A673 (cell line): ENCODE measurements around the gene TNPO3. TPM values are rescaled to one million over a fixed set of nuclear protein-coding genes. Genes with fewer than 3 reads are reported as not detected.
"Not testable (repeated sequence)": the region's sequence is repeated elsewhere in the genome, so short reads cannot be mapped to it uniquely, and the experiment has no call there.

Source experiments
- BruUV-seq: library from RNA; stranded (reverse); fragments of 400-500 nt; replicated peaks from 2 replicates; lab custom pipeline; 2021; lab: Mats Ljungman, UMichigan
- CTCF ChIA-PET: fragments of 300-600 bp; sonication (Branson Sonifier 250); formaldehyde crosslinking; loops from one replicate; lab custom pipeline; 2022; ENCODE audit warnings: antibody characterized with exemption; lab: Charles Lee
- POLR2A ChIA-PET: fragments of 300-600 bp; sonication (Branson Sonifier 250); formaldehyde crosslinking; loops from one replicate; lab custom pipeline; 2022; ENCODE audit warnings: antibody characterized with exemption; ENCODE audit not compliant: low non-redundant PET; lab: Charles Lee
- DNase-seq: peaks from one replicate; pipeline ENCODE4 v3.0.0-alpha.2; 2015; ENCODE audit warnings: low spot score
- H3K27ac ChIP-seq: fragments of 200-600 bp; sonication (generic); 2 replicates; pipeline ENCODE4 v1.5.1; 2016; ENCODE audit warnings: mixed run types, low read depth, mild to moderate bottlenecking, mixed read lengths, antibody characterized with exemption, low read length; ENCODE audit not compliant: poor library complexity, severe bottlenecking
- H3K27me3 ChIP-seq: fragments of 200-600 bp; sonication (generic); replicated peaks from 2 replicates; pipeline ENCODE4 v1.6.1; 2017; ENCODE audit warnings: mixed run types, low read depth, mild to moderate bottlenecking, mixed read lengths, antibody characterized with exemption, low read length; ENCODE audit not compliant: insufficient read depth, poor library complexity
- H3K36me3 ChIP-seq: fragments of 200-600 bp; sonication (generic); 2 replicates; pipeline ENCODE4 v1.6.1; 2016; ENCODE audit warnings: mixed run types, mild to moderate bottlenecking, mixed read lengths, antibody characterized with exemption, low read length; ENCODE audit not compliant: insufficient read depth, poor library complexity, severe bottlenecking
- H3K4me1 ChIP-seq: fragments of 200-600 bp; sonication (generic); 2 replicates; pipeline ENCODE4 v1.6.1; 2017; ENCODE audit warnings: mixed run types, mild to moderate bottlenecking, mixed read lengths, antibody characterized with exemption, low read length; ENCODE audit not compliant: insufficient read depth, poor library complexity, severe bottlenecking
- H3K4me3 ChIP-seq: fragments of 200-600 bp; sonication (generic); 2 replicates; pipeline ENCODE4 v1.5.1; 2016; ENCODE audit warnings: low read depth, mixed run types, mild to moderate bottlenecking, mixed read lengths, low read length; ENCODE audit not compliant: poor library complexity, severe bottlenecking
- H3K9me3 ChIP-seq: fragments of 200-600 bp; sonication (generic); 2 replicates; pipeline ENCODE4 v1.6.1; 2016; ENCODE audit warnings: mixed run types, low read depth, mild to moderate bottlenecking, mixed read lengths, antibody characterized with exemption, low read length; ENCODE audit not compliant: poor library complexity, severe bottlenecking
- EZH2 ChIP-seq: fragments of 200-600 bp; sonication (generic); IDR thresholded peaks from 2 replicates; pipeline ENCODE4 v1.6.1; 2017; ENCODE audit warnings: borderline replicate concordance, low read depth, mild to moderate bottlenecking, mixed read lengths, antibody characterized with exemption, low read length; ENCODE audit not compliant: poor library complexity, severe bottlenecking
- intact Hi-C: fragments of 100-400 bp; cut with micrococcal nuclease; formaldehyde crosslinking; loops from one replicate; pipeline ENCODE4 v1.10.0; 2022; ENCODE audit not compliant: unreplicated experiment
- total RNA-seq: library from RNA; stranded (reverse); gene quantifications from 2 replicates; pipeline ENCODE4 v1.2.3, GENCODE V29; 2021
- TF ChIP-seq, protein P1 (sequence below): fragments of 300-800, 200-600 bp; sonication (generic); conservative IDR thresholded peaks from 2 replicates; pipeline ENCODE4 v1.5.1; 2017; ENCODE audit warnings: low read depth, mild to moderate bottlenecking, antibody characterized with exemption, low read length, moderate library complexity, mixed read lengths

Gene TNPO3
- total RNA-seq, 1 experiment from 2014 or later, result 77.8 TPM

DNA sequence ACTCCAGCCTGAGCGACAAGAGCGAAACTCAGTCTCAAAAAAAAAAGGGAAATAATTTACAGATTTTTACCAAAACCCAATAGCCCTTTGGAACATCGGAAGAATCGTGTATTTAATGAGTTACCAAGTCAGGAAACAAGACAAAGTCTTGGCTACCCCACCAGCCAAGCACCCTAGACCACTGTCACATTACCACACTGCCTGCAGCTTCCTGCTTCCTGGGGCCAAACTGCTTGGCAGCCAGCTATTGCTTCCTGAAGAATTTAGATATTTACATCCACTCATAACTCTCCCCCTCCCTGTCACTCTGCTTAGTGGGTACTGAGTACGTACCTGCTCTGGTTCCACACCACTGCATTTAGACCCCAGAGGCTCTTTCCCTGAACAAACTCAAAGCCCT lies 14.1 kb upstream of the TNPO3 start:
- Histone ChIP-seq H3K9me3 (no peaks in the 10 kb centered on the region), H3K4me1 (peaks cover 3% of the 10 kb centered on the region), H3K27ac (no peak overlapping the region), H3K36me3 (no peaks in the 10 kb centered on the region), H3K27me3 (no peaks in the 10 kb centered on the region), H3K4me3 (no peak overlapping the region)
- intact Hi-C loops, result no loop called here
- CTCF ChIA-PET, result no interaction called here
- POLR2A ChIA-PET, result no interaction called here
- TF ChIP-seq, protein P1, sequence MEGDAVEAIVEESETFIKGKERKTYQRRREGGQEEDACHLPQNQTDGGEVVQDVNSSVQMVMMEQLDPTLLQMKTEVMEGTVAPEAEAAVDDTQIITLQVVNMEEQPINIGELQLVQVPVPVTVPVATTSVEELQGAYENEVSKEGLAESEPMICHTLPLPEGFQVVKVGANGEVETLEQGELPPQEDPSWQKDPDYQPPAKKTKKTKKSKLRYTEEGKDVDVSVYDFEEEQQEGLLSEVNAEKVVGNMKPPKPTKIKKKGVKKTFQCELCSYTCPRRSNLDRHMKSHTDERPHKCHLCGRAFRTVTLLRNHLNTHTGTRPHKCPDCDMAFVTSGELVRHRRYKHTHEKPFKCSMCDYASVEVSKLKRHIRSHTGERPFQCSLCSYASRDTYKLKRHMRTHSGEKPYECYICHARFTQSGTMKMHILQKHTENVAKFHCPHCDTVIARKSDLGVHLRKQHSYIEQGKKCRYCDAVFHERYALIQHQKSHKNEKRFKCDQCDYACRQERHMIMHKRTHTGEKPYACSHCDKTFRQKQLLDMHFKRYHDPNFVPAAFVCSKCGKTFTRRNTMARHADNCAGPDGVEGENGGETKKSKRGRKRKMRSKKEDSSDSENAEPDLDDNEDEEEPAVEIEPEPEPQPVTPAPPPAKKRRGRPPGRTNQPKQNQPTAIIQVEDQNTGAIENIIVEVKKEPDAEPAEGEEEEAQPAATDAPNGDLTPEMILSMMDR, result no peak
- TF ChIP-seq EZH2, result no peak
- no TSS peak for BruUV-seq
- DNase-seq, result no peak

DNA sequence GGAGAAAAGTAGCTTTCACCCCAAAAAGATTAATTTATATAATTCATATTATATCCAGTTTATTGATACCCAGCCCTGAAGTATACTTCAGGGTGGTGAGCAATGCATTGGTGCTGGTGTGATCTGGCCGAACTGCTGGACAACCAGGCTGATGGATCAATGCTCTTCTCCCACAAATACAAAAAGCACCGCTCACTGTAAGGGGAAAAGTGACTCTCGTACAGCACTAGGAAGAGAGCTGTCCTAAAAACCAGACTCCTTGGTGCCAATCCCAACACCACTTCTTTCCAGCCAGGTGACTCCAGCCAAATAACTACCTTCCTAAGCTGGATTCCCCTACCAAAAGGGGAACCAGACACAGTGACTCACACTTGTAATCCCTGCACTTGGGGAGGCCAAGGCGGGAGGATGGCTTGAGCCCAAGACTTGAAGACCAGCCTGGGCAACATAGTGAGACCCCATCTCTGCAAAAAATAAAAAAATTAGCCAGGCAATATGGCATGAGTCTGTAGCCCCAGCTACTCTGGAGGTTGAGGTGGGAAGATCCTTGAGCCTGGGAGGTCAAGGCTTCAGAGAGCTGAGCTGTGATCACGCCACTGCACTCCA lies 13.1 kb upstream of the TNPO3 start:
- H3K9me3 ChIP-seq, result no peaks in the 10 kb centered on the region
- TF ChIP-seq, protein P1, result no peak
- TF ChIP-seq EZH2, result no peak
- H3K27me3 ChIP-seq, result no peaks in the 10 kb centered on the region
- H3K27ac ChIP-seq, result no peak overlapping the region
- BruUV-seq, result no TSS peak
- H3K36me3 ChIP-seq, result no peaks in the 10 kb centered on the region
- CTCF ChIA-PET, result no interaction called here
- H3K4me3 ChIP-seq, result no peak overlapping the region
- H3K4me1 ChIP-seq, result peaks cover 3% of the 10 kb centered on the region
- POLR2A ChIA-PET, result no interaction called here
- no peak for DNase-seq
- intact Hi-C loops, result no loop called here

DNA sequence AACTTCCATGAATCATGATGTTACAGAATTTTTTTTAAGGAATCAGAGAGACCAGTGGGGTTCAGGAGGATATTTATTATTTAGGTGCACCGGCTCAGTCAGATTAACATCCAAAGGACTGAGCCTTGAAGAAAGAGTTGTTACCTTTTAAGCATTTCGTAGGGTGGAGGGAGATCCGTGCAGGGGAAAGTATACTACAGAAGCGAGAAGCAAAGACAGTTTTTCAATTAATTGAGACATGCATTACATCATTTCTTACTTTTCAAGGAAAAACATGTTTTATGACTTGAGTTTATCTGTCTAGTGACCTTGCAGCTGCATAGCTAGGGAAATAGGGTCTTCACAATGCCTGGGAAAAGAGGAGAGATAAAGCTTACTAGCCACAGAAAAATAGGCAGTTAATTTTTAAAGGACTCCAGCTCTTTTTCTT lies 12.2 kb upstream of the TNPO3 start:
- H3K4me3 ChIP-seq, intact Hi-C loops, H3K27ac ChIP-seq: not testable (repeated sequence)

More for the DNA sequence above, 12.2 kb upstream of the TNPO3 start:
- H3K4me1 ChIP-seq, DNase-seq, CTCF ChIA-PET, BruUV-seq, H3K27me3 ChIP-seq, H3K9me3 ChIP-seq, POLR2A ChIA-PET, H3K36me3 ChIP-seq: not testable (repeated sequence)
